Fibroblast of villous mesenchyme (primary cell): Measurements from ENCODE around the gene PARD3. TPM values are rescaled to one million over a fixed set of nuclear protein-coding genes. Genes with fewer than 3 reads are reported as not detected.

ENCODE experiments used
- DNase-seq: peaks from one replicate; pipeline ENCODE4 v3.0.0-alpha.2; 2010; ENCODE audit warnings: low read depth
- H3K4me3 ChIP-seq: 2 replicates; pipeline ENCODE4 v1.5.1; 2011; ENCODE audit warnings: low read depth, mild to moderate bottlenecking, low read length
- total RNA-seq: library from RNA; depleted of rRNA; stranded (reverse); fragments of >200 nt; gene quantifications from 2 replicates; pipeline ENCODE4 v1.2.3, GENCODE V29; 2012
- TF ChIP-seq, protein P1 (sequence below): IDR thresholded peaks from 2 replicates; pipeline ENCODE4 v1.5.1; 2012; ENCODE audit warnings: low read depth, mild to moderate bottlenecking, low read length; ENCODE audit not compliant: insufficient read depth

The PARD3 gene
- total RNA-seq, 1 donor: 44.0 TPM

- no peak for DNase-seq
- TF ChIP-seq, protein P1, sequence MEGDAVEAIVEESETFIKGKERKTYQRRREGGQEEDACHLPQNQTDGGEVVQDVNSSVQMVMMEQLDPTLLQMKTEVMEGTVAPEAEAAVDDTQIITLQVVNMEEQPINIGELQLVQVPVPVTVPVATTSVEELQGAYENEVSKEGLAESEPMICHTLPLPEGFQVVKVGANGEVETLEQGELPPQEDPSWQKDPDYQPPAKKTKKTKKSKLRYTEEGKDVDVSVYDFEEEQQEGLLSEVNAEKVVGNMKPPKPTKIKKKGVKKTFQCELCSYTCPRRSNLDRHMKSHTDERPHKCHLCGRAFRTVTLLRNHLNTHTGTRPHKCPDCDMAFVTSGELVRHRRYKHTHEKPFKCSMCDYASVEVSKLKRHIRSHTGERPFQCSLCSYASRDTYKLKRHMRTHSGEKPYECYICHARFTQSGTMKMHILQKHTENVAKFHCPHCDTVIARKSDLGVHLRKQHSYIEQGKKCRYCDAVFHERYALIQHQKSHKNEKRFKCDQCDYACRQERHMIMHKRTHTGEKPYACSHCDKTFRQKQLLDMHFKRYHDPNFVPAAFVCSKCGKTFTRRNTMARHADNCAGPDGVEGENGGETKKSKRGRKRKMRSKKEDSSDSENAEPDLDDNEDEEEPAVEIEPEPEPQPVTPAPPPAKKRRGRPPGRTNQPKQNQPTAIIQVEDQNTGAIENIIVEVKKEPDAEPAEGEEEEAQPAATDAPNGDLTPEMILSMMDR: no peak
- no peak overlapping the region for H3K4me3 ChIP-seq
Measured at GRCh38 chr10:34544400-34544799, 270.7 kb downstream of the PARD3 start.

GRCh38 chr10:34543716-34544115, 271.4 kb downstream of the PARD3 start:
- no peak overlapping the region for H3K4me3 ChIP-seq
- TF ChIP-seq, protein P1: no peak
- no peak for DNase-seq

GRCh38 chr10:34540492-34540891, 274.6 kb downstream of the PARD3 start:
- no peak for DNase-seq
- TF ChIP-seq, protein P1: no peak

GRCh38 chr10:34539533-34540315, 275.4 kb downstream of the PARD3 start:
- TF ChIP-seq, protein P1: no peak
- DNase-seq: peak; percentile 83
- peak overlapping the region; percentile 33 for H3K4me3 ChIP-seq

More at GRCh38 chr10:34540492-34540891, 274.6 kb downstream of the PARD3 start:
- H3K4me3 ChIP-seq: no peak overlapping the region

DNA sequence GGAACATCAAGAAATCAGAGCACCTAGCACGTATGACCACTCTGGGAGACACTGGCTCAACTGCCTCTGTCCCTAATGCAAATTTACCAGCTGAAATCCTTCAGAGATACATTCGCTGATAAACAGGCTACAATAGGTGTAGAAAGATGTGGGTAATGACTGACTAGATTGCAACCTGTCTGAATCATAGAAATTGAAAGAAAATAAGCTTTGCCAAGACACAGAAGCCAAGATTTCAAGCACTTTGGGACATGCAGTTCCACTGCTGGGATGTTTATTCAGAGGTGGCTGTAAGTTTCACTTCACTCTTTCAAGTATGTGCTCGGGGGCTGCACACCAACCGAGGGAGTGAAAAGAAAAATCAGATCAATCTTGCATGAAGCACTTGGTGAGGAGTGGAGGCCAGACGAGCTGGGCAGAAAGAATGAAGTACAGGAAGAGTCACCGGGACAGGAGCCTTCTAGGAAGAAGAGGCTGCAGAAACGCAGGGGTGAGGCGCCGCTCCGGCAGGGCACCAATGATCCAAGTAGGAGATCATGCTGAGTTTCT, 276.7 kb downstream of the PARD3 start:
- peak overlapping the region; percentile 8 for H3K4me3 ChIP-seq
- TF ChIP-seq, protein P1: no peak
- DNase-seq: no peak

DNA sequence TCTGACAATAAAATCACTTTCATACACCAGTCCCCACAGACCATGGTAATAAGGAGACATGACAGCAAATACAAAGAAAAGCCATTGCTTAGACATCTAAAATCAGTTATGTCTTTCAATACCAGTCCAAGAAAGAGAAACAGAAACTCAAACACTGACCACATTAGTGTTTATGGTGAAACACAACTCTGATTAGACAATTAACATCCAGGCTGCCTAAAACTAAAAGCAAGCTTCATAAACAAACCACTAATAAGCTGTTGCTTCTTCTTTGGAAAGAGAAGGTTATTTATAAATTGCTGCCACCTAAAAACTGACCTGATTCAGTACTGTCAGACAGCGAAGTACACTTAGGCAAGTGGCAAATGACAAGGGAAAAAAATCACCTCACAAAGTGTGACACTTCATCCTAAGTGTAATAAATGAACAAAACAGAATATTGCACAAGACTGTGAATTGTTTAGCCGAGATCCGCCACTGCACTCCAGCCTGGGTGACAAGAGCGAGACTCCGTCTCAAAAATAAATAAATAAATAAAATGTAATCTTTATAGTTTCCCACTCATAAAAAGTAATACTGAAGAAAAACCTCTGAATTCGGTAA, 277.4 kb downstream of the PARD3 start:
- TF ChIP-seq, protein P1: no peak
- H3K4me3 ChIP-seq: no peak overlapping the region
- no peak for DNase-seq
